ENCODE data around the gene CFAP410. TPM values are rescaled to one million over a fixed set of nuclear protein-coding genes. Genes with fewer than 3 reads are reported as not detected.

The CFAP410 gene
- total and polyA plus RNA-seq, 2 of the 8 experiments (the other 6 are each of a cell fraction or from before 2014, with no cell fraction given): 10.6 to 12.0 TPM

DNA sequence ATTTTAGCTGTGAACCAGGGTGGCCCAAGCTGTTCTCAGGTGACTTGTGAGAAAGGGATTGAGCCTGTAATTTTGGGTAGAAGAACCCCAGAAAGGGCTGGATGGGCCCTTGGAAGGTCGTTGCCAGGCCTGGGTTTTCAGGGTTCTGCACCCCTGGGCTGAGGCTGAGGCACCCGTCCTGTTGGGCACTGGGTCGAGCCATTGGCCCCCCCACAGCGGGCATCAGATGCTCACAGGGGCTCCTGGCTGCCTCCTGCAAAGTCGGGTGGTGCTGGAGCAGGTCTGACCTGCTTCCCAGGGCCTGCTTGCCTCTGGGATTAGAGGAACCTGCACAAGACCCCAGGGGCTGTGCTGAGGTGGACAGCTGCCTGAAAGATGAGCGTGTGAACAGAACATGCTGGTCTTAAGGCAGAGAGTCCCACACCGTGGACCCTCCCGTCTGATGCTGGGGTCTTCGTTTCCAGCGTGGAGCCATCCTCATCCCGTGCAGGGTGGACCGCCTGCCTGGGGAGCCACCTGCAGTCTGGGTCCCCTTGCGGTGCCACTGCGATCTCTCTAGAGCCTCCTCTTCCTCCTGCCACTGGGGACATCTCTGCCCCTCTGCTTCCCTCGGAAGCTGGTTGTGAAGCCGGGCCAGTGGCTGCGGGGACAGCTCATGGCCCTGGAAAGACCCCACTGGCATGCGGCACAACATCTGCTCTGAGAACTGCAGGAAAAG lies 12.5 kb upstream of the CFAP410 start (continued):
- TF ChIP-seq SAP30 (IDR thresholded peaks at IDR 0.05; ENCODE audit: insufficient read depth, insufficient replicate concordance, low read length) (no peak), SUZ12 (IDR thresholded peaks at IDR 0.05; ENCODE audit: low read length) (no peak; the same call in 1 of the 2 replicates)

Measured in H1 (cell line).